ENCODE data around the gene SPINT1.
A peak's percentile ranks its signal among the peaks of the same experiment; 100 is the strongest.

The SPINT1 gene

GRCh38 chr15:40829115-40829514 is 14.7 kb upstream of the SPINT1 start:
- Histone ChIP-seq H3K9me3 (ENCODE audit: control insufficient read depth, low read length) (no peaks in the 10 kb centered on the region), H3K4me1 (ENCODE audit: control insufficient read depth, insufficient read depth, low read length, poor library complexity, severe bottlenecking) (no peaks in the 10 kb centered on the region), H3K27ac (ENCODE audit: insufficient read depth, low read length, poor library complexity, severe bottlenecking) (no peak overlapping the region), H3K4me3 (ENCODE audit: insufficient read depth, low read depth, low read length, poor library complexity, severe bottlenecking) (no peak overlapping the region), H3K36me3 (ENCODE audit: control insufficient read depth, insufficient read depth, low read length) (no peaks in the 10 kb centered on the region), H3K27me3 (replicated peaks; ENCODE audit: control insufficient read depth, insufficient read depth, low read length, poor library complexity, severe bottlenecking) (no peaks in the 10 kb centered on the region)
- DNase-seq = no peak

GRCh38 chr15:40830884-40831283 is 13.0 kb upstream of the SPINT1 start:
- no peak overlapping the region for H3K4me3 ChIP-seq (ENCODE audit: insufficient read depth, low read depth, low read length, poor library complexity, severe bottlenecking)
- DNase-seq = no peak
- no peaks in the 10 kb centered on the region for H3K9me3 ChIP-seq (ENCODE audit: control insufficient read depth, low read length)
- no peak overlapping the region for H3K27ac ChIP-seq (ENCODE audit: insufficient read depth, low read length, poor library complexity, severe bottlenecking)
- H3K27me3 ChIP-seq (replicated peaks; ENCODE audit: control insufficient read depth, insufficient read depth, low read length, poor library complexity, severe bottlenecking) = no peaks in the 10 kb centered on the region
- no peaks in the 10 kb centered on the region for H3K4me1 ChIP-seq (ENCODE audit: control insufficient read depth, insufficient read depth, low read length, poor library complexity, severe bottlenecking)
- H3K36me3 ChIP-seq (ENCODE audit: control insufficient read depth, insufficient read depth, low read length) = no peaks in the 10 kb centered on the region

GRCh38 chr15:40831861-40832260 is 12.0 kb upstream of the SPINT1 start:
- H3K27me3 ChIP-seq (replicated peaks; ENCODE audit: control insufficient read depth, insufficient read depth, low read length, poor library complexity, severe bottlenecking) = no peaks in the 10 kb centered on the region
- H3K27ac ChIP-seq (ENCODE audit: insufficient read depth, low read length, poor library complexity, severe bottlenecking) = no peak overlapping the region
- H3K4me1 ChIP-seq (ENCODE audit: control insufficient read depth, insufficient read depth, low read length, poor library complexity, severe bottlenecking) = no peaks in the 10 kb centered on the region
- no peak overlapping the region for H3K4me3 ChIP-seq (ENCODE audit: insufficient read depth, low read depth, low read length, poor library complexity, severe bottlenecking)
- no peaks in the 10 kb centered on the region for H3K36me3 ChIP-seq (ENCODE audit: control insufficient read depth, insufficient read depth, low read length)
- no peaks in the 10 kb centered on the region for H3K9me3 ChIP-seq (ENCODE audit: control insufficient read depth, low read length)
- DNase-seq = no peak

- Histone ChIP-seq H3K27me3 (replicated peaks; ENCODE audit: control insufficient read depth, insufficient read depth, low read length, poor library complexity, severe bottlenecking) (no peaks in the 10 kb centered on the region), H3K9me3 (ENCODE audit: control insufficient read depth, low read length) (no peaks in the 10 kb centered on the region), H3K36me3 (ENCODE audit: control insufficient read depth, insufficient read depth, low read length) (no peaks in the 10 kb centered on the region), H3K4me3 (ENCODE audit: insufficient read depth, low read depth, low read length, poor library complexity, severe bottlenecking) (no peak overlapping the region), H3K4me1 (ENCODE audit: control insufficient read depth, insufficient read depth, low read length, poor library complexity, severe bottlenecking) (no peaks in the 10 kb centered on the region), H3K27ac (ENCODE audit: insufficient read depth, low read length, poor library complexity, severe bottlenecking) (no peak overlapping the region)
- DNase-seq = no peak
Measured at GRCh38 chr15:40832903-40833302, 10.9 kb upstream of the SPINT1 start.

- Histone ChIP-seq H3K27ac (ENCODE audit: insufficient read depth, low read length, poor library complexity, severe bottlenecking) (no peak overlapping the region), H3K4me3 (ENCODE audit: insufficient read depth, low read depth, low read length, poor library complexity, severe bottlenecking) (no peak overlapping the region), H3K27me3 (replicated peaks; ENCODE audit: control insufficient read depth, insufficient read depth, low read length, poor library complexity, severe bottlenecking) (no peaks in the 10 kb centered on the region), H3K9me3 (ENCODE audit: control insufficient read depth, low read length) (no peaks in the 10 kb centered on the region), H3K4me1 (ENCODE audit: control insufficient read depth, insufficient read depth, low read length, poor library complexity, severe bottlenecking) (no peaks in the 10 kb centered on the region), H3K36me3 (ENCODE audit: control insufficient read depth, insufficient read depth, low read length) (no peaks in the 10 kb centered on the region)
- DNase-seq = no peak
Measured at GRCh38 chr15:40836020-40836419, 7.8 kb upstream of the SPINT1 start.

GRCh38 chr15:40838756-40839155 is 5.1 kb upstream of the SPINT1 start:
- no peaks in the 10 kb centered on the region for H3K36me3 ChIP-seq (ENCODE audit: control insufficient read depth, insufficient read depth, low read length)
- H3K27me3 ChIP-seq (replicated peaks; ENCODE audit: control insufficient read depth, insufficient read depth, low read length, poor library complexity, severe bottlenecking) = no peaks in the 10 kb centered on the region
- H3K9me3 ChIP-seq (ENCODE audit: control insufficient read depth, low read length) = no peaks in the 10 kb centered on the region
- no peak overlapping the region for H3K4me3 ChIP-seq (ENCODE audit: insufficient read depth, low read depth, low read length, poor library complexity, severe bottlenecking)
- H3K27ac ChIP-seq (ENCODE audit: insufficient read depth, low read length, poor library complexity, severe bottlenecking) = no peak overlapping the region
- DNase-seq = no peak
- peaks cover 4% of the 10 kb centered on the region for H3K4me1 ChIP-seq (ENCODE audit: control insufficient read depth, insufficient read depth, low read length, poor library complexity, severe bottlenecking)

GRCh38 chr15:40841741-40842140 is 2.1 kb upstream of the SPINT1 start:
- DNase-seq = no peak
- H3K27me3 ChIP-seq (replicated peaks; ENCODE audit: control insufficient read depth, insufficient read depth, low read length, poor library complexity, severe bottlenecking) = no peaks in the 10 kb centered on the region

GRCh38 chr15:40843261-40843884 is 475 bp upstream of the SPINT1 start:
- H3K4me1 ChIP-seq (ENCODE audit: control insufficient read depth, insufficient read depth, low read length, poor library complexity, severe bottlenecking) = peaks cover 10% of the 10 kb centered on the region
- no peaks in the 10 kb centered on the region for H3K9me3 ChIP-seq (ENCODE audit: control insufficient read depth, low read length)
- no peak for DNase-seq
- no peaks in the 10 kb centered on the region for H3K27me3 ChIP-seq (replicated peaks; ENCODE audit: control insufficient read depth, insufficient read depth, low read length, poor library complexity, severe bottlenecking)
- no peaks in the 10 kb centered on the region for H3K36me3 ChIP-seq (ENCODE audit: control insufficient read depth, insufficient read depth, low read length)
- peak overlapping the region; percentile 64 for H3K4me3 ChIP-seq (ENCODE audit: insufficient read depth, low read depth, low read length, poor library complexity, severe bottlenecking)
- H3K27ac ChIP-seq (ENCODE audit: insufficient read depth, low read length, poor library complexity, severe bottlenecking) = no peak overlapping the region

More at GRCh38 chr15:40841741-40842140, 2.1 kb upstream of the SPINT1 start:
- Histone ChIP-seq H3K9me3 (ENCODE audit: control insufficient read depth, low read length) (no peaks in the 10 kb centered on the region), H3K4me3 (ENCODE audit: insufficient read depth, low read depth, low read length, poor library complexity, severe bottlenecking) (no peak overlapping the region), H3K36me3 (ENCODE audit: control insufficient read depth, insufficient read depth, low read length) (no peaks in the 10 kb centered on the region), H3K27ac (ENCODE audit: insufficient read depth, low read length, poor library complexity, severe bottlenecking) (no peak overlapping the region), H3K4me1 (ENCODE audit: control insufficient read depth, insufficient read depth, low read length, poor library complexity, severe bottlenecking) (peaks cover 10% of the 10 kb centered on the region)

- H3K4me3 ChIP-seq (ENCODE audit: insufficient read depth, low read depth, low read length, poor library complexity, severe bottlenecking) = peak overlapping the region; percentile 64
- H3K27ac ChIP-seq (ENCODE audit: insufficient read depth, low read length, poor library complexity, severe bottlenecking) = no peak overlapping the region
- H3K27me3 ChIP-seq (replicated peaks; ENCODE audit: control insufficient read depth, insufficient read depth, low read length, poor library complexity, severe bottlenecking) = no peaks in the 10 kb centered on the region
- H3K9me3 ChIP-seq (ENCODE audit: control insufficient read depth, low read length) = no peaks in the 10 kb centered on the region
- no peaks in the 10 kb centered on the region for H3K36me3 ChIP-seq (ENCODE audit: control insufficient read depth, insufficient read depth, low read length)
- no peak for DNase-seq
- peaks cover 10% of the 10 kb centered on the region for H3K4me1 ChIP-seq (ENCODE audit: control insufficient read depth, insufficient read depth, low read length, poor library complexity, severe bottlenecking)
Measured at GRCh38 chr15:40844696-40845030, 815 bp downstream of the SPINT1 start.

- Histone ChIP-seq H3K27me3 (replicated peaks; ENCODE audit: control insufficient read depth, insufficient read depth, low read length, poor library complexity, severe bottlenecking) (no peaks in the 10 kb centered on the region), H3K4me3 (ENCODE audit: insufficient read depth, low read depth, low read length, poor library complexity, severe bottlenecking) (peak overlapping the region; percentile 64), H3K27ac (ENCODE audit: insufficient read depth, low read length, poor library complexity, severe bottlenecking) (no peak overlapping the region), H3K4me1 (ENCODE audit: control insufficient read depth, insufficient read depth, low read length, poor library complexity, severe bottlenecking) (peaks cover 10% of the 10 kb centered on the region), H3K36me3 (ENCODE audit: control insufficient read depth, insufficient read depth, low read length) (no peaks in the 10 kb centered on the region), H3K9me3 (ENCODE audit: control insufficient read depth, low read length) (no peaks in the 10 kb centered on the region)
- DNase-seq = no peak
Measured at GRCh38 chr15:40845036-40845435, 1.2 kb downstream of the SPINT1 start.

Measured in effector memory CD4-positive, alpha-beta T cell (primary cell).